Fibroblast of mammary gland (primary cell): ENCODE results near the gene CERKL.

Experiments
- DNase-seq: peaks from one replicate; pipeline ENCODE4 v3.0.0-alpha.2; 2010; ENCODE audit warnings: low read depth
- H3K4me3 ChIP-seq: 2 replicates; pipeline ENCODE4 v1.5.1; 2011; ENCODE audit warnings: low read depth, mild to moderate bottlenecking, low read length, moderate library complexity; ENCODE audit not compliant: control insufficient read depth
- CTCF ChIP-seq: conservative IDR thresholded peaks from 2 replicates; pipeline ENCODE4 v1.5.1; 2011; ENCODE audit warnings: low read depth, low read length, inconsistent platforms; ENCODE audit not compliant: control insufficient read depth, insufficient read depth

Gene CERKL

GRCh38 chr2:181499231-181499630, 157.7 kb downstream of the CERKL start:
- no peak overlapping the region for H3K4me3 ChIP-seq
- DNase-seq: no peak
- no peak for TF ChIP-seq CTCF
